GM12801 (cell line): Measurements from ENCODE around the gene RABL3.

Experiments used
- CTCF ChIP-seq: IDR thresholded peaks from one replicate; pipeline ENCODE4 v1.5.1; 2011; ENCODE audit warnings: control low read depth; ENCODE audit not compliant: insufficient read length; ENCODE audit errors: extremely low read depth

RABL3 gene

GRCh38 chr3:120743556-120744195, 1.4 kb upstream of the RABL3 start:
- no peak for TF ChIP-seq CTCF

DNA sequence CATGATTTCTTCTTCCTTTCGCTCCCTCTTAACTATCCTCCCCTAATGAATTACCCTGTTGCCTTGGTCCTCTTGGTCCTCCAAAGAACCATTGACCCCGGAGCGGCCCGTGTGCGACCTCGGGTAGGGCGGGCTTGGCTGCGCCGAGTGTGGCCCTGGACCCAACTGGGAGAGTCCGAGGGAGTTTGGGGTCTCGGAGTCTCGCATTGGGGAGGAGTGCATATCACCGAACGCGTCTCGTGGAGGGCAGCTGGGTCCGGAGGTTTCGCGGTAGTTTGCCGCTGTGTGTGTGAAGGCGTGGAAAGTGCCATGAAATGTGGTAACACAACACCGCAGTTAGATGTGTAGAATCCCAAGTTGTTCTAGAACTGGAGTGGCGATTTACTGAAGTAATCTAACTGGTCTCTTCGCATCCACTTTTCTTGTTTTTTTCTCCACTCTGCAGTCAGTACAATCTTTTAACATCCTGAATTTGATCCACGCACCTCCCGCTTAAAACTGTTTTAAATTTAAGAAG, 591 bp upstream of the RABL3 start:
- no peak for TF ChIP-seq CTCF

DNA sequence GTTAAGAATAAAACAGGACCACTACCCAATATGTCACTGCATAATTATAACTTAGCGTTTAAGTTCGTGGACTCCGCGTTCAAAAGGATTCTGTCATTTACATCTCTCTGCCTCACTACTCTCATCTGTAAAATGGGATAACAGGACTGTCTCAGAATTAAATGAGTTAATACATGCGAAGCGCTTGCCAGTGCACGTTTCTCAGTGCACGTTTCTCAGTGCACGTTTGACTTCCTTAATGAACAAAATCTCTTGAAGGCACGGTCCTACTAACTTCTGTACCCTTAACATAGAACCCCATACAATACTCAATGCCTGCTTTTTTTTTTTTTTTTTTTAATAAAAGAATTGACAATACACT, 499 bp downstream of the RABL3 start:
- no peak for TF ChIP-seq CTCF

- no peak for TF ChIP-seq CTCF
Observed at GRCh38 chr3:120741320-120741719, 996 bp downstream of the RABL3 start.

GRCh38 chr3:120730576-120731542, 11.5 kb downstream of the RABL3 start:
- TF ChIP-seq CTCF, result no peak

- TF ChIP-seq CTCF, result no peak
Observed at GRCh38 chr3:120726791-120727190, 15.5 kb downstream of the RABL3 start.

DNA sequence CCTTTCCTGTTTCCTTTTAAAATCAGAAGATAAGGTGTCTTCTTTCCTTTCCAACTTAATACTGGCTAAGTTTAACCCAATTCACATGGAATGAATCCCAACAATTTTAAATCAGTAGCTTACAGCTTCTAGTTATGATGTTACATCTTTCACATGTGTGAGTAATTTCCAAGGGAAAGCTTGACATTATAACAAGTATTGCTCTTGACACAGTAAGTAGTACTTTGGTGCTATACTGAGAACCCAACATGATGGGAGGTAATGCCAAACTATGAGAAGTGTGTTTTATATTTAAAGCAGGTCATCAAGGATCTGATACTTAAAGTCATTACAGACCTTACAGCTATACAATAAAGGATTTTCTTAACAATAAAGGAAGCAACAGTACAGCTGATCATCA, 29.1 kb downstream of the RABL3 start:
- TF ChIP-seq CTCF, result no peak
